Esophagus muscularis mucosa (tissue), 4 donors: Measurements from ENCODE around the gene HTRA1. TPM values are rescaled to one million over a fixed set of nuclear protein-coding genes. Genes with fewer than 3 reads are reported as not detected.

Source experiments
- DNase-seq: peaks from one replicate; pipeline ENCODE4 v3.0.0-alpha.2; 2017; ENCODE audit errors: extremely low spot score
- H3K27ac ChIP-seq, 4 donors: fragments of 200-600 bp; sonication (generic); replicated peaks in 1 of 4; 1 replicate in 3 of 4; 2 replicates in 1 of 4; pipeline ENCODE4 v1.5.1; 2016 to 2019; ENCODE audit warnings: mild to moderate bottlenecking in 1 of 4
- H3K27me3 ChIP-seq, 4 donors: fragments of 200-600 bp; sonication (generic); one replicate each; pipeline versions ENCODE4 v1.5.1 to v1.6.0; 2016 to 2019
- H3K36me3 ChIP-seq, 4 donors: fragments of 200-600 bp; sonication (generic); one replicate each; pipeline ENCODE4 v1.5.1; 2016 to 2019
- H3K4me1 ChIP-seq, 4 donors: fragments of 200-600 bp; sonication (generic); one replicate each; pipeline ENCODE4 v1.5.1; 2016 to 2019
- H3K4me3 ChIP-seq, 4 donors: fragments of 200-600 bp; sonication (generic); 1 replicate in 2 of 4; 2 replicates in 2 of 4; pipeline ENCODE4 v1.5.1; 2016 to 2019; ENCODE audit warnings: mild to moderate bottlenecking in 4 of 4, moderate library complexity in 1 of 4
- H3K9me3 ChIP-seq, 4 donors: fragments of 200-600 bp; sonication (generic); 1 replicate in 3 of 4; 2 replicates in 1 of 4; pipeline ENCODE4 v1.5.1; 2016 to 2019
- CTCF ChIP-seq, 3 experiments: fragments of 200-600 bp in 2 of 3; fragments of 450-650 bp in 1 of 3; sonication (generic) in 2 of 3; IDR thresholded peaks; one replicate each; pipeline ENCODE4 v1.5.1; 2017 to 2019; ENCODE audit warnings: antibody characterized with exemption in 3 of 3, mild to moderate bottlenecking in 2 of 3, moderate library complexity in 1 of 3
- EP300 ChIP-seq: sonication (generic); formaldehyde crosslinking; IDR thresholded peaks from one replicate; pipeline ENCODE4 v1.6.1; 2017; ENCODE audit warnings: antibody characterized with exemption
- POLR2A ChIP-seq: fragments of 450-650 bp; IDR thresholded peaks from one replicate; pipeline ENCODE4 v1.6.1; 2017; ENCODE audit warnings: antibody characterized with exemption, moderate library complexity, mild to moderate bottlenecking, low read depth
- POLR2AphosphoS5 ChIP-seq, 2 donors: sonication (generic); formaldehyde crosslinking; IDR thresholded peaks; one replicate each; pipeline ENCODE4 v1.6.1; 2017; ENCODE audit warnings: antibody characterized with exemption in 2 of 2
- WGBS: methylation state at CpG from one replicate; pipeline ENCODE4 v1.1.5; 2018; 5-methylcytosine and 5-hydroxymethylcytosine counted together
- intact Hi-C: fragments of 100-400 bp; cut with DNase I; formaldehyde crosslinking; loops from one replicate; pipeline ENCODE4 v1.15.1; 2023
- total RNA-seq, 4 donors: library from RNA; depleted of rRNA; stranded (reverse); fragments of >200 nt; gene quantifications; one replicate each; pipeline versions ENCODE4 v1.1.0 to v1.2.1, GENCODE V29; 2016

The HTRA1 gene
- total RNA-seq, 4 donors from 2014 or later: 101 to 146 (median 109) TPM

GRCh38 chr10:122468926-122469781, 7.8 kb downstream of the HTRA1 start:
- intact Hi-C loops: no loop called here
- WGBS: 45% methylated on average over 11 of the region's 11 CpGs
- H3K4me1 ChIP-seq: peaks cover 29 to 44% (median 36%) of the 10 kb centered on the region in 4 donors

GRCh38 chr10:122469848-122470247, 8.5 kb downstream of the HTRA1 start:
- no peak for DNase-seq
- H3K4me1 ChIP-seq: peaks cover 32 to 46% (median 38%) of the 10 kb centered on the region in 4 donors
- intact Hi-C loops: no loop called here
- no peaks in the 10 kb centered on the region for H3K9me3 ChIP-seq
- TF ChIP-seq EP300 (no peak), CTCF (IDR thresholded peaks at IDR 0.05) (no peak), POLR2AphosphoS5 (IDR thresholded peaks at IDR 0.05) (no peak), POLR2A (no peak)
- no peaks in the 10 kb centered on the region for H3K27me3 ChIP-seq
- 86% methylated on average over 4 of the region's 4 CpGs for WGBS
- no peak overlapping the region for H3K4me3 ChIP-seq
- no peaks in the 10 kb centered on the region for H3K36me3 ChIP-seq
- peak overlapping the region; percentile 56 to 76 (median 65) for H3K27ac ChIP-seq

More at GRCh38 chr10:122468926-122469781, 7.8 kb downstream of the HTRA1 start:
- no peak for TF ChIP-seq EP300
- TF ChIP-seq POLR2A: no peak
- TF ChIP-seq POLR2AphosphoS5 (IDR thresholded peaks at IDR 0.05): peak; percentile 4 to 82
- Histone ChIP-seq H3K36me3 (no peaks in the 10 kb centered on the region), H3K9me3 (no peaks in the 10 kb centered on the region), H3K4me3 (no peak overlapping the region), H3K27me3 (no peaks in the 10 kb centered on the region), H3K27ac (peak overlapping the region; percentile 56 to 76 (median 66))
- DNase-seq: no peak

- intact Hi-C loops: no loop called here
- DNase-seq: no peak
- Histone ChIP-seq H3K27me3 (no peaks in the 10 kb centered on the region), H3K4me1 (peaks cover 48 to 57% (median 54%) of the 10 kb centered on the region in 4 donors), H3K9me3 (no peaks in the 10 kb centered on the region), H3K27ac (no peak overlapping the region), H3K36me3 (no peaks in the 10 kb centered on the region), H3K4me3 (no peak overlapping the region)
- no peak for TF ChIP-seq POLR2A
- TF ChIP-seq CTCF (IDR thresholded peaks at IDR 0.05): no peak
- TF ChIP-seq EP300: no peak
- no peak for TF ChIP-seq POLR2AphosphoS5 (IDR thresholded peaks at IDR 0.05)
- 100% methylated on average over 3 of the region's 4 CpGs for WGBS
Observed at GRCh38 chr10:122471531-122472177, 10.3 kb downstream of the HTRA1 start.

- intact Hi-C loops: no loop called here
- 89% methylated on average over 8 of the region's 8 CpGs for WGBS
- DNase-seq: no peak
- Histone ChIP-seq H3K27me3 (no peaks in the 10 kb centered on the region), H3K4me3 (no peak overlapping the region), H3K36me3 (peaks cover 0 to 4% (median 0%) of the 10 kb centered on the region in 4 donors), H3K4me1 (peaks cover 51 to 68% (median 64%) of the 10 kb centered on the region in 4 donors), H3K27ac (no peak overlapping the region), H3K9me3 (no peaks in the 10 kb centered on the region)
- no peak for TF ChIP-seq CTCF (IDR thresholded peaks at IDR 0.05)
- no peak for TF ChIP-seq POLR2AphosphoS5 (IDR thresholded peaks at IDR 0.05)
- no peak for TF ChIP-seq POLR2A
- TF ChIP-seq EP300: no peak
Observed at GRCh38 chr10:122473116-122473515, 11.8 kb downstream of the HTRA1 start.
